ENCODE measurements around the gene USP30. TPM values are rescaled to one million over a fixed set of nuclear protein-coding genes. Genes with fewer than 3 reads are reported as not detected.

The USP30 gene
- total RNA-seq, 2 donors from 2014 or later: 18.0 to 30.1 TPM

DNA sequence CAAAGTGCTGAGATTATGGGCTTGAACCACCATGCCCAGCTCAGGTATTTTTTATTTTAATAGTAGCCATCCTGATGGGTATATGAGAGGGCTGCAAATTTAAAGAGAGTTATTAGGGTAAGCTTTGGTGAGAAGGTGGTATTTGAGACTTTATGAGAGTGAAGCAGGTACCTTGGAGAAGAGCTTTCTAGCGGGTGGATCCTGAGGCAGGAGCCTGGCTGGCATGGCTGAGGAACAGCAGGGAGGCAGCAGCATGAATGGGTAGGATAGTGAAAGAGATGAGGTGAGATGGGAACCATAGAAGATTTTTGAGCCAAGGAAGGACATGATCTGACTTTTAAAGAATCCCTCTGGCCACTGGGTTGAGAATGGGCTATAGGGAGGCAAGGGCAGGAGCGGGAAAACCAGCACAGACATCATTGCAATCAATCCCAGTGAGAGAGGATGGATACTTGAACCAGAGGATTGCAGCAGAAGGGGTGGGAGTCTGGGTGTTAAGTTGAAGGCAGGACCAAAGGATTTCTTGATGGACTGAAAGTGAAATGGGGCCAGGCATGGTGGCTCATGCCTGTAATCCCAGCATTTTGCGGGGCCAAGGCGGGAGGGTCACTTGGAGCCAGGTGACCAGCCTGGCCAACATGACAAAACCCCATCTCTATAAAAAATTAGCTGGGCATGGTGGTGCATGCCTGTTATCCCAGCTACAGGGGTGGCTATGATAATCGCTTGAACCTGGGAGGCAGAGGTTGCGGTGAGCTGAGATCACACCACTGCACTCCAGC is 37.2 kb upstream of the USP30 start:
- TF ChIP-seq, protein P1, sequence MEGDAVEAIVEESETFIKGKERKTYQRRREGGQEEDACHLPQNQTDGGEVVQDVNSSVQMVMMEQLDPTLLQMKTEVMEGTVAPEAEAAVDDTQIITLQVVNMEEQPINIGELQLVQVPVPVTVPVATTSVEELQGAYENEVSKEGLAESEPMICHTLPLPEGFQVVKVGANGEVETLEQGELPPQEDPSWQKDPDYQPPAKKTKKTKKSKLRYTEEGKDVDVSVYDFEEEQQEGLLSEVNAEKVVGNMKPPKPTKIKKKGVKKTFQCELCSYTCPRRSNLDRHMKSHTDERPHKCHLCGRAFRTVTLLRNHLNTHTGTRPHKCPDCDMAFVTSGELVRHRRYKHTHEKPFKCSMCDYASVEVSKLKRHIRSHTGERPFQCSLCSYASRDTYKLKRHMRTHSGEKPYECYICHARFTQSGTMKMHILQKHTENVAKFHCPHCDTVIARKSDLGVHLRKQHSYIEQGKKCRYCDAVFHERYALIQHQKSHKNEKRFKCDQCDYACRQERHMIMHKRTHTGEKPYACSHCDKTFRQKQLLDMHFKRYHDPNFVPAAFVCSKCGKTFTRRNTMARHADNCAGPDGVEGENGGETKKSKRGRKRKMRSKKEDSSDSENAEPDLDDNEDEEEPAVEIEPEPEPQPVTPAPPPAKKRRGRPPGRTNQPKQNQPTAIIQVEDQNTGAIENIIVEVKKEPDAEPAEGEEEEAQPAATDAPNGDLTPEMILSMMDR (IDR thresholded peaks at IDR 0.05): no peak
- TF ChIP-seq POLR2A (IDR thresholded peaks at IDR 0.05) (no peak), POLR2AphosphoS5 (IDR thresholded peaks at IDR 0.05) (no peak)
- Histone ChIP-seq H3K27me3 (replicated peaks; ENCODE audit: insufficient read depth) (no peaks in the 10 kb centered on the region), H3K9me3 (no peaks in the 10 kb centered on the region), H3K4me3 (no peak overlapping the region), H3K4me1 (replicated peaks) (no peaks in the 10 kb centered on the region), H3K27ac (no peak overlapping the region), H3K36me3 (no peaks in the 10 kb centered on the region)
- intact Hi-C loops (cut with DNase I): no loop called here
- 86% methylated on average over 6 of the region's 6 CpGs for WGBS
- no peak for DNase-seq (ENCODE audit: low spot score)

DNA sequence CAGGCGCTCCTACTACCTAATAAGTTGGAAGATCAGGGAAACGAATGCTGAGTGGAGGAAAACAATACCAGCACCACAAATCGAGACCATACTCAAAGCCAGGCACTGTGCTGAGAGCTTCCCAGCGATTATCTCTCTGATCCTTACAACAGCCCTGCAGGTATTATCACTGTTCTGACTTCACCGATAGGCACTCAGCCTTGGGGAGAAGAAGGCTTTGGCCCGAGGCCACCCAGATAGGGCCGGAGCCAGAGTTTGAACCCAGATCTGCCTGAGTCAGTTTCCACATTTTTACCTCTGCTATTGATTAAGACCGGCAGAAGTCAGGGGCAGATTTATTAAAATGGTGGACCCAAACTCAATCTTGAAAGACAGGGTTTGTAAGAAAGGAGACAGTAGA is 36.4 kb upstream of the USP30 start:
- intact Hi-C loops (cut with DNase I): no loop called here
- 77% methylated on average over 8 of the region's 8 CpGs for WGBS
- H3K27me3 ChIP-seq (replicated peaks; ENCODE audit: insufficient read depth): no peaks in the 10 kb centered on the region

DNA sequence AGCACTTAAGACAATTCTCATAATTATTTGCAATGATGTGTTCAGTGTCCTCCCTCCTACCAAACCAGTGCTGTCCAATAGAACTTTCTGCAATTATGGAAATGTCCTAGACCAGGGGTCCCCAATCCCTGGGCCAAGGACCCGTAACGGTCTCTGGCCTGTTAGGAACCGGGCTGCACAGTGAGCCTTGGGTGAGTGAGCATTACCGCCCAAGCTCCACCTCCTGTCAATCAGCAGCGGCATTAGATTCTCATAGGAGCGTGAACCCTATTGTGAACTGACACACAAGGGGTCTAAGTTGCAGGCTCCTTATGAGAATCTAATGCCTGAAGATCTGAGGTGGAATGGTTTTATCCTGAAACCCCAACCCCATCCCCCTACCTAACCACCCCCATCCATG is 35.4 kb upstream of the USP30 start:
- intact Hi-C loops (cut with DNase I): no loop called here
- 68% methylated on average over 6 of the region's 6 CpGs for WGBS
- no peak for TF ChIP-seq POLR2A (IDR thresholded peaks at IDR 0.05)
- TF ChIP-seq, protein P1 (IDR thresholded peaks at IDR 0.05): no peak
- no peak for TF ChIP-seq POLR2AphosphoS5 (IDR thresholded peaks at IDR 0.05)

More for the DNA sequence above, 36.4 kb upstream of the USP30 start:
- H3K9me3 ChIP-seq: no peaks in the 10 kb centered on the region
- TF ChIP-seq POLR2AphosphoS5 (IDR thresholded peaks at IDR 0.05) (no peak), POLR2A (IDR thresholded peaks at IDR 0.05) (no peak)
- TF ChIP-seq, protein P1 (IDR thresholded peaks at IDR 0.05): no peak
- no peak overlapping the region for H3K4me3 ChIP-seq
- no peak for DNase-seq (ENCODE audit: low spot score)
- no peaks in the 10 kb centered on the region for H3K4me1 ChIP-seq (replicated peaks)
- H3K36me3 ChIP-seq: no peaks in the 10 kb centered on the region
- H3K27ac ChIP-seq: no peak overlapping the region

DNA sequence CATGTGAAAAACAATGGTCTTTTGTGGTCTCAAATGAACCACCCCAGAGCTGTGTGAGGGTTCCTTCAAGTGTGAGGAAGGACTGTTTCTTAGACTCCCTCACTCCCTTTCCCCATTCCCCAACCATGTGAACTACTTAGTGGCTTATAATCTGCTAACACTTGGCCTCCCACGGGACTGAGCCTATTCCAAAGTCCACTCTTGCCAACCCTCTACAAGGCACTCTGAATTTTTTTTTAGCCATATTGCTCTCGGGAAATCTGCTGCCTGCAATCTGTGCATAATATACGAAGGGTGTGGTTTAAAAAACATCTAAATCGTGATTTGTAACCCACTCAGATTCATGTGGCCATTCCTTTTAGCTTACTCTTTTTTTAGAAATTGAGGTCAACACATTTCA is 34.1 kb upstream of the USP30 start:
- H3K36me3 ChIP-seq: no peaks in the 10 kb centered on the region
- H3K27me3 ChIP-seq (replicated peaks; ENCODE audit: insufficient read depth): no peaks in the 10 kb centered on the region
- H3K9me3 ChIP-seq: no peaks in the 10 kb centered on the region
- intact Hi-C loops (cut with DNase I): no loop called here
- no peak for DNase-seq (ENCODE audit: low spot score)
- 77% methylated on average over 4 of the region's 4 CpGs for WGBS
- H3K4me3 ChIP-seq: no peak overlapping the region
- no peak for TF ChIP-seq POLR2AphosphoS5 (IDR thresholded peaks at IDR 0.05)
- TF ChIP-seq POLR2A (IDR thresholded peaks at IDR 0.05): no peak
- TF ChIP-seq, protein P1 (IDR thresholded peaks at IDR 0.05): no peak
- no peaks in the 10 kb centered on the region for H3K4me1 ChIP-seq (replicated peaks)
- no peak overlapping the region for H3K27ac ChIP-seq

More for the DNA sequence above, 35.4 kb upstream of the USP30 start:
- Histone ChIP-seq H3K27me3 (replicated peaks; ENCODE audit: insufficient read depth) (no peaks in the 10 kb centered on the region), H3K27ac (no peak overlapping the region), H3K9me3 (no peaks in the 10 kb centered on the region), H3K4me3 (no peak overlapping the region), H3K36me3 (no peaks in the 10 kb centered on the region), H3K4me1 (replicated peaks) (no peaks in the 10 kb centered on the region)
- no peak for DNase-seq (ENCODE audit: low spot score)

Data from prostate gland (tissue), 2 donors.